Esophagus muscularis mucosa (tissue), 3 donors: ENCODE measurements around the gene HOGA1.

Source experiments
- CTCF ChIP-seq, 3 experiments: fragments of 200-600 bp in 2 of 3; fragments of 450-650 bp in 1 of 3; sonication (generic) in 2 of 3; IDR thresholded peaks; one replicate each; pipeline ENCODE4 v1.5.1; 2017 to 2019; ENCODE audit warnings: antibody characterized with exemption in 3 of 3, mild to moderate bottlenecking in 2 of 3, moderate library complexity in 1 of 3
- POLR2AphosphoS5 ChIP-seq, 2 donors: sonication (generic); formaldehyde crosslinking; IDR thresholded peaks; one replicate each; pipeline ENCODE4 v1.6.1; 2017; ENCODE audit warnings: antibody characterized with exemption in 2 of 2

DNA sequence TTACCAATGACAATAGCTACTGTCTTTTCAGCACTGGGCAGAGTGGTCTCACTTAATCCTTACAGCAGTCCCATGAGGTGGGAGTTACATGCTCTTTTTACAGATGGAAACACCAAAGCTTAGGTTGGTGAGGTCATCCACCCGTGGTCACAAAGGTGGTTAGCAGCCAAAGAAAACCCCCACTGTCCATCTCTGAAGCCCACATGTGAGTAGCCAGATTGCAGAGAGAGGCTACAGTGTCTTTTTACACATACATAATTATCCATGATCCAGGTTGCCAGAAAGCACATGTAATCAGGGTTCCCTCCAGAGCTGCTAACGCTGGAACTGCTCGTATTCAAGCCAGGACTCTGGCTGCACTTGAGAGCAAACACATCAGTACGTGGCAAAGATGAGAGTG is 36.2 kb upstream of the HOGA1 start:
- TF ChIP-seq CTCF (IDR thresholded peaks at IDR 0.05) (no peak), POLR2AphosphoS5 (IDR thresholded peaks at IDR 0.05) (no peak)
